C4-2B (cell line): ENCODE results near the gene SMARCC2.

Source experiments
- ZFX ChIP-seq: fragments of 450-650 bp; IDR thresholded peaks from 2 replicates; pipeline ENCODE4 v1.6.1; 2017
- TF ChIP-seq, protein P1 (sequence below): fragments of 450-650 bp; conservative IDR thresholded peaks from 2 replicates; pipeline ENCODE4 v1.5.1; 2017; ENCODE audit warnings: mild to moderate bottlenecking

DNA sequence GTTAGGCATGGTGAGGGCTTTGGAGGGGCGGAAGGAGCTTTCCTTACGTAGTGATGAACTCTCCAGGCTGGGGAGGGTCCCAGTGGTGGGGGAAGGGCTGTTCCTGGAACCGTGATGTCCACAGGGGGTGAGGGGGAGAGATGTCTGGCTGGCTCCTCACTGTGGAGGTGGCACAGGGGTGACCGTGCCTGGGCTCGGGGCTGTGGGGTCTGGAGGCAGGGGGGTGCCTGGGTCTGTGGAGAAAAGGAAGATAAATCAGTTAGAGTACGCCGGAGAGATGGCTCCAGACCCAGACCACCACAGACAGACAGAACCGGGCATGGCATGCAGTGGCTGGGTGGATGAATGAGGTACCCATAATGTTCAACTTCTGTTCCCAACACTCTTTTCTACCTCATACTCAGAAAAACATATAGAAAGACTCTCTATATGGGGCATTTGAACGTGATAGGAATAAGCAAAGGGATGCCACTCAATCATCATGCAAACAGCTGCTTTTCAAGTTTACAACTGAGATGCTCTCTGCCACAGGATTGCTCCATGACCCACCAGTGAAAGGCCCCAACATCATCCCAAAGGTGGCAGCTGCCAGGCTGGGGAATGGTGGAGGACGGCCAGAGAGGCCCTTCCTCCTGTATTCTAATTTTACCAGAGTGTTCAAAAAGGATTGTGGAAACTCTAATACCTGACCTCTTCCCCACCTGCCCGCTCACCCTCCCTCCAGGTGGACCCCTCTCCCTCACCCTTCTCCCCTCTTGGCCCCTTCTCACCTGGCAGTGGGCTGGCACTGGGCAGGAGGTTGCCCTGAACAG lies 25.5 kb downstream of the SMARCC2 start:
- TF ChIP-seq, protein P1, sequence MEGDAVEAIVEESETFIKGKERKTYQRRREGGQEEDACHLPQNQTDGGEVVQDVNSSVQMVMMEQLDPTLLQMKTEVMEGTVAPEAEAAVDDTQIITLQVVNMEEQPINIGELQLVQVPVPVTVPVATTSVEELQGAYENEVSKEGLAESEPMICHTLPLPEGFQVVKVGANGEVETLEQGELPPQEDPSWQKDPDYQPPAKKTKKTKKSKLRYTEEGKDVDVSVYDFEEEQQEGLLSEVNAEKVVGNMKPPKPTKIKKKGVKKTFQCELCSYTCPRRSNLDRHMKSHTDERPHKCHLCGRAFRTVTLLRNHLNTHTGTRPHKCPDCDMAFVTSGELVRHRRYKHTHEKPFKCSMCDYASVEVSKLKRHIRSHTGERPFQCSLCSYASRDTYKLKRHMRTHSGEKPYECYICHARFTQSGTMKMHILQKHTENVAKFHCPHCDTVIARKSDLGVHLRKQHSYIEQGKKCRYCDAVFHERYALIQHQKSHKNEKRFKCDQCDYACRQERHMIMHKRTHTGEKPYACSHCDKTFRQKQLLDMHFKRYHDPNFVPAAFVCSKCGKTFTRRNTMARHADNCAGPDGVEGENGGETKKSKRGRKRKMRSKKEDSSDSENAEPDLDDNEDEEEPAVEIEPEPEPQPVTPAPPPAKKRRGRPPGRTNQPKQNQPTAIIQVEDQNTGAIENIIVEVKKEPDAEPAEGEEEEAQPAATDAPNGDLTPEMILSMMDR = no peak
- TF ChIP-seq ZFX = no peak
